NCI-H1048 (cell line): ENCODE measurements around the gene DENND1B.
"Not testable (repeated sequence)": the region's sequence is repeated elsewhere in the genome, so short reads cannot be mapped to it uniquely, and the experiment has no call there.

Experiments
- DNase-seq: peaks from one replicate; lab custom pipeline; 2025; lab: John Stamatoyannopoulos, UW

Gene DENND1B

DNA sequence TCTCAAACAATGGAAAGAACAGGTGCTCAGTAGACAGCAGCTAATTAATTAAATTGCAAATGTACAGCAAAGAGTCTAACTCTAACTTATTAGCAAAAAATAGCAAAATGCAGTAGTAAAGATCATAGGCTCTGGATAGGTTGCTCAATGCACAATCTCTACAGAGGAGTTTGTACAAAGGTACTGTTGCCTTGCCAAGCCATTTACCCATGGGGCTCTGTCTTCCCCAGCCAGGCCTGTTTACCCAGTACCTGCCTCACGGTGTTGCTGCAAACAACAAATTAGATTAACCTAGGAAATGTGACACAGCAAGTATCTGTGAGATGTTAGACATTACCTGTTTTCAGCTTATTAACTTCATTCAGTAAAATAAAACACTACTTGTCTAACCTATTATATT lies 222.0 kb downstream of the DENND1B start:
- no peak for DNase-seq

- no peak for DNase-seq
Measured at GRCh38 chr1:197546989-197547388, 228.3 kb downstream of the DENND1B start.

GRCh38 chr1:197544553-197544952 lies 230.7 kb downstream of the DENND1B start:
- DNase-seq, result no peak

DNA sequence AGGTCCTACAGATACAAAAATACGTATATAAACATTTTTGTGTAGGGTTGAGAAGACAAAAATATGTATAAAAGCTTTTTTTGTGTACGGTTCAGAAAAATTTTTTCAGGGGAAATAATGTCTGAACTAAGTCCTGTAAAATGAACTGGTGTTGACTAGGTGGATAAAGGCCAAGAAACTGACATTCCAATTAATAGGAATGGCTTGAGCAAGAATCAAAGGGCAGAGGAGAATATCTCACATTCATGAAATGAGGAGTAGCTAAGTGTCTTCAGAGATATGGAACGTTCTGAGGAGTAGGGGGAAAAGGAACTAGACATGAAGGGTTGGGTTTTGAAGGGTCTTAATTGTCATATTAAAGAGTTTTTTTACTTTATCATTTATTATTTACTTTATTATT lies 231.2 kb downstream of the DENND1B start:
- DNase-seq, result no peak

DNA sequence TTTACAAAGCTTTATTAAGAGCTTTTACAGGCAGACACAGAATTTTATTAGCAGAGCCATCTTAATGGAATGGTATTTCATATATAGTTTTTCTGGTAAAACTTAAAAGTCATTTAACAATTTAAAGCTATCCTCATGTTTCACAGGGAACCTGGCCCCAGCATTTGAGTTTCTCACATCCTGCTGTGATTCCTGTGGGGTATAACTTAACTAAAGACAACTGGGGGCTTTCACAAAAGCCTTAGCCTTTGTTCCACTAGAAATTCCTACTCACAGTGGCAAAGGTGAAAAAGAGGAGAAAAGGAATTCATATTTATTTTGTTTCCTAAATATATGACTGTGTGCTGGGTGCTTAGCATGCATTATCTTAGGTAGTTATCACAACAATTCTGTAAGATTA lies 233.9 kb downstream of the DENND1B start:
- no peak for DNase-seq

DNA sequence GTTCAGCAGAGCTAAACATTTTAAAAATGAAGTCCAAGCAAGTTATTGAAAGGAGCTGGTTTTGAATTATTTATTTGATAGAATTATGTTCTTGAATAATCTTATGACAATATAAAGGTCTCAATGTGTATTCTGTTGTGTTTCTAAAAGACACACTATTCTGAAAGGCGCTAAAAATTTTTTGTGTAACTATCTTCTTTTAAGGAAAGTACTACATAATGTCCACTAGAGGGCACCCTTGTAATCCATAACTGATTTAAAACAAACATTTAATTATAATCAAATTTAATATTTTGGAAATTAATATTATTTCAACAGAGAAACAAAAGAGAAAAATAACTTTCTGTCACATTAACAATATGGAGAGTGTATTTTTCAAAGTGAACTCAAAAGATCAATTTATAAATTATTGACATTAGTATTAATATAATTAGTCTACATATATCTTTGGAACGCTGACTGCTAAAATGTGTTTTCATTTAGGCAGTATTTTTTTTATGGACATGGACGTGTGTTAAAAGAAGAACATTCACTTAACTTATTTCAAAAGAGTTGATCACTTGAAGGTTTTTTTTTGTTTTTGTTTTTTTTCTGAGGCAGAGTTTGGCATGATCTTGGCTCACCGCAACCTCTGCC lies 248.4 kb downstream of the DENND1B start:
- DNase-seq, result peak; percentile 41

- DNase-seq, result peak; percentile 33
Measured at GRCh38 chr1:197521118-197521739, 254.1 kb downstream of the DENND1B start.

- DNase-seq, result no peak
Measured at GRCh38 chr1:197519741-197520334, 255.4 kb downstream of the DENND1B start.

DNA sequence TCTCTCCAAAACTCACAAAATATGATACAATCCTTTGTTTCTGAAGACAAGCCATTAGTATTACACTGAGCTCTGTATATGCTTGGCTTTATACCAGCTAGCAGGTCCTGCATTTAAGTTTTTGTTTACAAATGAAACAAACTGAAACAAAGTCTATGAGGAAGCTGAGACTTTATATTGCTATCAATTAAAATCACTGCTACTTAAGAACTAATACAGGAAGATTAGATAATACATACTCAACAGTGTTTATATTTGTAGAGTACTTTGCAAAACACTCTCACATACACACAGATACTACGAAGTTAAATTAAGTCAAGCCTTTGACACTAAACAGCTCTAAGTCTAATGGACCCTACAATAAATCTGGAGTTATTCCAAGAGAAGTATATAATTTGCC lies 259.9 kb downstream of the DENND1B start:
- no peak for DNase-seq

- no peak for DNase-seq
Measured at GRCh38 chr1:197510691-197511378, 264.4 kb downstream of the DENND1B start.

DNA sequence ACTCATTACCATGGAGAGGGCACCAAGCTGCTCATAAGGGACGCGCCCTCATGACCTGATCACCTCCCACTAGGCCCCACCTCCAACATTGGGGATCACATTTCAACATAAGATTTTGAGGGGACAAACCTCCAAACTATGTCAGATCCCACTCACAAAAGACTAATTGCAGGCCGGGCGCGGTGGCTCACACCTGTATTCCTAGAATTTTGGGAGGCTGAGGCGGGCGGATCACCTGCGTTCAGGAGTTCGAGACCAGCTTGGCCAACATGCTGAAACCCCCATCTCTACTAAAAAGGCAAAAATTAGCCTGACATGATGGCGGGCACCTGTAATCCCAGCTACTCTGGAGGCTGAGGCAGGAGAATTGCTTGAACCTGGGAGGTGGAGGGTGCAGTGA lies 278.6 kb downstream of the DENND1B start:
- no peak for DNase-seq

GRCh38 chr1:197491505-197491904 lies 283.8 kb downstream of the DENND1B start:
- not testable (repeated sequence) for DNase-seq

- no peak for DNase-seq
Measured at GRCh38 chr1:197486946-197487345, 288.3 kb downstream of the DENND1B start.

- peak; percentile 40 for DNase-seq
Measured at GRCh38 chr1:197485790-197486189, 289.5 kb downstream of the DENND1B start.

- DNase-seq, result no peak
Measured at GRCh38 chr1:197481101-197481500, 294.2 kb downstream of the DENND1B start.

- no peak for DNase-seq
Measured at GRCh38 chr1:197480446-197480845, 294.8 kb downstream of the DENND1B start.

GRCh38 chr1:197472141-197472540 lies 303.1 kb downstream of the DENND1B start:
- no peak for DNase-seq

DNA sequence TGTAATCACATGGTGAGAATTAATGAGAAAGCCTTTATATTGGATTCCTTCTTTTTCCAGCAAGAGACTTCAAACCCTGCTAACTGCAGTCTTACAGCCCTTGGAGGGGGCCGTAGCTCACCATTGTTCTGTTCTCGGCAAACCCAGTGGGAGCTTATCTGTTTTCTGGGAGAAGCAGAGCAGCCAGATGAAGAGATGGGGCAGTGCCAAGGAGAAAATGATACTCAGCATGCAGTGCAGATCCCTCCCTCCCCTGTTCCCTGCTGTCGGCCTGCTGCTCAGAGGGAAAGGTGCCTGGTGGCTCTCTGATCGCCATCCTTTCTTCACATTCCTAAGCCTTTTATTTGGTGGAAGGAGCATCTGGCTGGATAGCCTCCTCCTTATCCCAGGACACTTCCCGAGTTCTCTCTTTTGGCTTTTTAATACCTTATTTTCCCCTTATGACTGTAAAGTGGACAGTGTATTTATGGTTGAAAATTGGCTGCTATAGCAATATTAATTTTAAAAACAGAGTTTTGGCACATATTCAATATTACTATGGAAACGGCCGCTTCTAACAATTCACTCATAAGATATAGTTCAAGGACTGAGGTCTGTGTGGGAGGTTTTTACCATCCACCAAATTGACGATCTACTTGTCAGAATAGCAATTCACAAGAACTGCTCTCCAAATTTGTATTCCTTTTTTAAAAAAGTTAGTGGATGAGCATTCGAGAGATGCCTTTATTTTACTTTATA lies 303.9 kb downstream of the DENND1B start:
- DNase-seq, result no peak

- no peak for DNase-seq
Measured at GRCh38 chr1:197470330-197470729, 304.9 kb downstream of the DENND1B start.

GRCh38 chr1:197469620-197470210 lies 305.6 kb downstream of the DENND1B start:
- no peak for DNase-seq

DNA sequence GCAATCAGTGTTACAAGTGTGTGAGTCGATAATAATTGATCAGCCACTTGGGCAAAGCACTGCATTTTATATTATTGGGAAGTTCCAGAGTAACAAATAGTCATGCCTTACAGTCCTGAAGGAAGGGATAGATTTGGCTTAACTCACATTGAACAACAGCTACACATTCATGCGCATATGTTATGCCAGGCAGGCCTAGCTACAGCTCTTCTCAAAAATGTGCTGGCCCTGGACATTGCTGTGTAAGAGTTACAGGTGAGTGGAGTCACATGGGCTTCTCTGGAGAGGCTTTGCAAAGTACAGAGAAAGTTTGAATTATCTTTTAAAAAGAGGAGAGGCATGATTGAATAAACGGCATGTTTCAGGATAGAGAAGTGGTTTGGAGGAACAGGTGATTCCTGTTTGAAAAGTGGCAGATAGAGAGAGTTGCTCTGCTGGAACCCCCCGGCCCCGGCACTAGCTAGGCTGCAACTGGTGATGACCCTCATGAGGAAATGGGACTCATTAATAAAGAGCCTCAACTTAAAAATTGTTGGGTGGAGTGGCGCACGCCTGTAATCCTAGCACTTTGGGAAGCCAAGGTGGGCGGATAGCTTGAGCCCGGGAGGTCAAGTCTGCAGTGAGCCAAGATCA lies 306.6 kb downstream of the DENND1B start:
- DNase-seq, result no peak
